Measurements from ENCODE around the gene MKLN1. TPM values are rescaled to one million over a fixed set of nuclear protein-coding genes. Genes with fewer than 3 reads are reported as not detected.
A peak's percentile ranks its signal among the peaks of the same experiment; 100 is the strongest.

MKLN1 gene
- total RNA-seq, 4 donors from 2014 or later = 39.4 to 74.4 (median 53.2) TPM

DNA sequence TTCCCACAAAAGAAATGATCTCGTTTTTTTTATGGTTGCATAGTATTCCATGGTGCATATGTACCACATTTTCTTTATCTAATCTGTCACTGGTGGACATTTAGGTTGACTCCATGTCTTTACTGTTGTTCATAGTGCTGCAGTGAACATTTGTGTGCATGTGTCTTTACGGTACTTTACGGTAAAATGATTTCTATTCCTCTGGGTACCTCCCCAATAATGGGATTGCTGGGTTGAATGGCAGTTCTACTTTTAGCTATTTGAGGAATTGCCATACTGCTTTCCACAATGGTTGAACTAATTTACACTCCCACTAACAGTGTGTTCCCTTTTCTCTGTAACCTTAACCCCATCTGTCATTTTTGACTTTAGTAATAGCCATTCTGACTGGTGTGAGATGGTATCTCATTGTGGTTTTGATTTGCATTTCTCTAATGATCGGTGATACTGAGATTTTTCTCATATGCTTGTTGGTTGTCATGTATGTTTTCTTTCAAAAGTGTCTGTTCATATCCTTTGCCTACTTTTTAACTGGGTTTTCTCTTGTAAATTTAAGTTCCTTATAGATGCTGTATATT is 37.2 kb downstream of the MKLN1 start:
- Histone ChIP-seq H3K4me3 (no peak overlapping the region), H3K4me1 (peaks cover 0 to 6% (median 0%) of the 10 kb centered on the region in 4 donors), H3K9me3 (no peaks in the 10 kb centered on the region), H3K27ac (no peak overlapping the region), H3K36me3 (no peaks in the 10 kb centered on the region), H3K27me3 (no peaks in the 10 kb centered on the region)
- TF ChIP-seq CTCF (IDR thresholded peaks at IDR 0.05) = no peak
- no peak for TF ChIP-seq POLR2A (IDR thresholded peaks at IDR 0.05)
- DNase-seq = no peak

DNA sequence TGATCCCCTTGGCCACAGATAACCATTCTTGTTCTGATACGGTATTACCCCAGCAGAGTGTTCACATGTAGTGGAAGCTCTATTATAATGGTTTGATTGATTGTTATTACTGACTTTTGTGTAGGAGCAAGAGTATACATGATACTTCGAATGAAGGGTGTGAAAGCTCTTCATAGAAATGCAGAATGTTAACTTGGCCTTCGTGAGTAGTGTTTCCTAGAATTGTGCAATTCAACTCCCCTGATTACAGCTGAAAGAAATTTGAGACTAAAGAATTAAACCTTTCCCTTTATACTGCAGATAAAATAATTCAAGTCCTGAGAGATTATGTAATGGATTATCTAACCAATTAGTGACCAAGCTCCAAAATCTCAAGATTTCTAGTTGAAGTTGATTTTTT is 38.2 kb downstream of the MKLN1 start:
- H3K27me3 ChIP-seq = no peaks in the 10 kb centered on the region
- no peak overlapping the region for H3K4me3 ChIP-seq
- H3K27ac ChIP-seq = no peak overlapping the region
- H3K4me1 ChIP-seq = peaks cover 0 to 5% (median under 1%) of the 10 kb centered on the region in 4 donors
- TF ChIP-seq CTCF (IDR thresholded peaks at IDR 0.05) (no peak), POLR2A (IDR thresholded peaks at IDR 0.05) (no peak)
- H3K36me3 ChIP-seq = no peaks in the 10 kb centered on the region
- DNase-seq = no peak
- H3K9me3 ChIP-seq = no peaks in the 10 kb centered on the region

DNA sequence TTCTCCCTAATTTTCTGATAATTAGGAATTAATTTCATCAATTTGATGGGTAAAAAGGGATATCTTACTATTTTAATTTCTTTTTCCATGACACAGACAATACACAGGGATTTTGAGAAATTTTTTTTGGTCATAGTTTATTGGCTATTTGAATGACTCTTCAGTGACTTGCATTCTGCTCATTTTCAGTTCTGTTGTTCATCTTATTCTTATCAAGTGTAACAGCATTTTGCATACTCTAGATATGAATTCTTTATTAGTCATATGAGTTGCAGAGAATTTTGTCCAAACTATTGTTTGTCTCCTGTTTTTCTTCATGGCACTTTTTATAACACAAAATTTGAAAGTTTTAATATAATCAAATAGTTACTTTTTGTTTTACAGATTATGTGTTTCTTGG is 41.7 kb downstream of the MKLN1 start:
- H3K4me1 ChIP-seq = peaks cover 0 to 3% (median 0%) of the 10 kb centered on the region in 4 donors
- no peak overlapping the region for H3K27ac ChIP-seq
- no peaks in the 10 kb centered on the region for H3K9me3 ChIP-seq
- H3K27me3 ChIP-seq = no peaks in the 10 kb centered on the region
- no peak for DNase-seq
- no peak overlapping the region for H3K4me3 ChIP-seq
- no peaks in the 10 kb centered on the region for H3K36me3 ChIP-seq
- no peak for TF ChIP-seq POLR2A (IDR thresholded peaks at IDR 0.05)

- TF ChIP-seq CTCF (IDR thresholded peaks at IDR 0.05) = no peak
- no peak for TF ChIP-seq POLR2A (IDR thresholded peaks at IDR 0.05)
- Histone ChIP-seq H3K4me3 (no peak overlapping the region), H3K27ac (no peak overlapping the region), H3K27me3 (no peaks in the 10 kb centered on the region), H3K4me1 (peaks cover 0 to 3% (median 0%) of the 10 kb centered on the region in 4 donors), H3K9me3 (no peaks in the 10 kb centered on the region), H3K36me3 (no peaks in the 10 kb centered on the region)
- DNase-seq = peak in 1 of 3 donors; percentile 19
These were observed 42.9 kb downstream of the MKLN1 start for GRCh38 chr7:131370523-131370968.

- no peaks in the 10 kb centered on the region for H3K36me3 ChIP-seq
- no peak overlapping the region for H3K27ac ChIP-seq
- DNase-seq = no peak
- no peak overlapping the region for H3K4me3 ChIP-seq
- H3K4me1 ChIP-seq = peaks cover 0 to 3% (median 0%) of the 10 kb centered on the region in 4 donors
- H3K9me3 ChIP-seq = no peaks in the 10 kb centered on the region
- no peaks in the 10 kb centered on the region for H3K27me3 ChIP-seq
- no peak for TF ChIP-seq CTCF (IDR thresholded peaks at IDR 0.05)
- no peak for TF ChIP-seq POLR2A (IDR thresholded peaks at IDR 0.05)
These were observed 43.7 kb downstream of the MKLN1 start for GRCh38 chr7:131371411-131371810.

GRCh38 chr7:131372554-131372953 is 44.9 kb downstream of the MKLN1 start:
- no peaks in the 10 kb centered on the region for H3K36me3 ChIP-seq
- H3K4me3 ChIP-seq = no peak overlapping the region
- DNase-seq = no peak
- H3K4me1 ChIP-seq = peaks cover 0 to 3% (median 0%) of the 10 kb centered on the region in 4 donors
- TF ChIP-seq CTCF (IDR thresholded peaks at IDR 0.05) = no peak
- H3K27ac ChIP-seq = no peak overlapping the region
- no peaks in the 10 kb centered on the region for H3K27me3 ChIP-seq
- H3K9me3 ChIP-seq = no peaks in the 10 kb centered on the region

Measured in Peyer's patch (tissue), 4 donors.